Esophagus squamous epithelium (tissue), 4 donors: ENCODE measurements around the gene RBX1.

Experiments
- CTCF ChIP-seq, 6 experiments: fragments of 450-650 bp in 4 of 6; fragments of 200-600 bp in 2 of 6; sonication (generic) in 2 of 6; IDR thresholded peaks; one replicate each; pipeline ENCODE4 v1.5.1; 2016 to 2019; ENCODE audit warnings: antibody characterized with exemption in 6 of 6, mild to moderate bottlenecking in 4 of 6, moderate library complexity in 4 of 6
- POLR2A ChIP-seq, 4 donors: fragments of 450-650 bp; IDR thresholded peaks; one replicate each; pipeline ENCODE4 v1.6.1; 2017; ENCODE audit warnings: antibody characterized with exemption in 4 of 4, mild to moderate bottlenecking in 4 of 4, moderate library complexity in 3 of 4

DNA sequence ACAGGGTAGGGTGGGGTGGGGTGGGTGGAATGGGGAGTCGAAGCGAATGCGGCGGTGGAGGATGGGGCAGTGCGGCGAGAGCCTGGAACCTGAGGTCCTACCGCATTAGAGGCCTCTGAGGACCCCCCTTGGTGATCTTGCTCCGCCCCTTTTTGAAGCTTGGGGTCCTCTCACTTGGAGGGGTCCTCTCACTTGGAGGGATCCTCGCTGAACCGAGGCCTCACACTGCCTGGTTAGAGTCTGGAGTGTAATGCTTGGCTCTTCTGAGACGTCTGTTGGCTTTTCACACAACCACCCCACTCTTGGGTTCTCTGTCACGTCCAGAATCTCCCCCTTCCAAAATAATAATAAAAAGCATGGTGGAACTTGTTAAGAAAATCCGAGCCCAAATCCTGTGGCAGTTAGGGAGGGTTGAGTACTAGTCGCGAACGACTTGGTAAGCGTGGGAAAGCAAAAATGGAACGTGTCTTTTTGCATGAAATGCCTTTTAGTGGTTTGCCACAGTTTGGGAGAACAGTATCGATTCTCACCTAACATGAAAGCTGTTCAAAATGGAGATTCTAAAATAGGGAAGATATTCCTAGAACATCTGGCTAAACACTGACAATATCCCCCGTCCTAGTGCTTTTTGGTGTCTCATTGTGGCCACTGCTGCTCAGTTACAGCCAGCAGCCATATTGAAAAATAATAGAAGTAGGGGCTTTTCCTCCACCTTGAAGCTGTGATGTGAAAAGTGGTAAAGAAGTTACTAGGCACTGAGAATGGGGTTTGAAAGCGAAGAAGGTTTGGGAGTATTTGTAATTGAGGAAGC lies 822 bp downstream of the RBX1 start:
- TF ChIP-seq CTCF (IDR thresholded peaks at IDR 0.05), result no peak
- peak in 1 of 4 donors; percentile 1 for TF ChIP-seq POLR2A (IDR thresholded peaks at IDR 0.05)
